Measurements from ENCODE around the gene NT5DC2. TPM values are rescaled to one million over a fixed set of nuclear protein-coding genes. Genes with fewer than 3 reads are reported as not detected.

The NT5DC2 gene
- total and polyA plus RNA-seq, 2 of the 8 experiments (the other 6 are each of a cell fraction or from before 2014, with no cell fraction given) = 331 to 477 TPM

GRCh38 chr3:52536369-52537164 lies 2.9 kb upstream of the NT5DC2 start, which contains the start of gene UQCC5 (continued):
- TF ChIP-seq CHD7 (IDR thresholded peaks at IDR 0.05; ENCODE audit: insufficient replicate concordance, low read length) = no peak
- TF ChIP-seq RFX5 (IDR thresholded peaks at IDR 0.05; ENCODE audit: borderline replicate concordance, low read depth, low read length) = no peak
